Liver (tissue), 9 donors: ENCODE data around the gene C9orf50. TPM values are rescaled to one million over a fixed set of nuclear protein-coding genes. Genes with fewer than 3 reads are reported as not detected.

ENCODE experiments used
- DNase-seq: peaks from one replicate; pipeline ENCODE4 v3.0.0-alpha.2; 2017; ENCODE audit warnings: low spot score
- H3K27ac ChIP-seq, 2 donors: one replicate each; pipeline ENCODE4 v1.7.0; 2013; ENCODE audit warnings: inconsistent platforms in 2 of 2, low read length in 2 of 2, control low read depth in 1 of 2, low read depth in 1 of 2, mild to moderate bottlenecking in 1 of 2
- H3K27me3 ChIP-seq, 4 donors: one replicate each; pipeline versions ENCODE4 v1.6.1 to v1.7.0; 2013; ENCODE audit warnings: low read length in 3 of 4, inconsistent platforms in 1 of 4, mild to moderate bottlenecking in 1 of 4, moderate library complexity in 1 of 4; ENCODE audit not compliant: control insufficient read depth in 4 of 4, insufficient read depth in 4 of 4
- H3K36me3 ChIP-seq, 4 donors: one replicate each; pipeline versions ENCODE4 v1.6.1 to v1.7.0; 2013; ENCODE audit warnings: low read length in 3 of 4, mild to moderate bottlenecking in 3 of 4, low read depth in 1 of 4, moderate library complexity in 1 of 4; ENCODE audit not compliant: control insufficient read depth in 4 of 4, insufficient read depth in 3 of 4
- H3K4me1 ChIP-seq, 4 donors: one replicate each; pipeline versions ENCODE4 v1.6.1 to v1.7.0; 2013; ENCODE audit warnings: low read length in 3 of 4, mild to moderate bottlenecking in 3 of 4, moderate library complexity in 1 of 4; ENCODE audit not compliant: control insufficient read depth in 4 of 4, insufficient read depth in 4 of 4
- H3K4me3 ChIP-seq, 3 donors: one replicate each; pipeline versions ENCODE4 v1.6.1 to v1.7.0; 2013; ENCODE audit warnings: low read length in 3 of 3, control low read depth in 1 of 3, low read depth in 1 of 3, mild to moderate bottlenecking in 1 of 3
- H3K9ac ChIP-seq, 2 donors: one replicate each; pipeline ENCODE4 v1.7.0; 2013; ENCODE audit warnings: low read length in 2 of 2, mild to moderate bottlenecking in 2 of 2, moderate library complexity in 2 of 2, control low read depth in 1 of 2, low read depth in 1 of 2
- H3K9me3 ChIP-seq, 4 donors: one replicate each; pipeline versions ENCODE4 v1.6.1 to v1.7.0; 2013; ENCODE audit warnings: low read length in 3 of 4; ENCODE audit not compliant: control insufficient read depth in 4 of 4
- FOXA1 ChIP-seq: IDR thresholded peaks from 2 replicates; pipeline ENCODE4 v1.6.1; 2016; ENCODE audit warnings: antibody characterized with exemption
- FOXA2 ChIP-seq: IDR thresholded peaks from 2 replicates; pipeline ENCODE4 v1.6.1; 2016; ENCODE audit warnings: antibody characterized with exemption
- JUND ChIP-seq, 2 donors: IDR thresholded peaks; 2 replicates each; pipeline ENCODE4 v1.6.1; 2016; ENCODE audit warnings: antibody characterized with exemption in 2 of 2
- RXRA ChIP-seq, 2 donors: IDR thresholded peaks; 2 replicates each; pipeline ENCODE4 v1.6.1; 2017 to 2018; ENCODE audit warnings: antibody characterized with exemption in 2 of 2, mild to moderate bottlenecking in 1 of 2
- YY1 ChIP-seq: IDR thresholded peaks from 2 replicates; pipeline ENCODE4 v1.6.1; 2016; ENCODE audit warnings: antibody characterized with exemption, mild to moderate bottlenecking
- WGBS: extraction: QIAGEN DNeasy Blood & Tissue Kit; methylation state at CpG from one replicate; pipeline ENCODE4 v1.1.7; 2013; 5-methylcytosine and 5-hydroxymethylcytosine counted together
- polyA plus RNA-seq, 2 donors: library from polyadenylated mRNA; stranded (reverse) in 1 of 2; unstranded in 1 of 2; fragments of 200-250 nt in 1 of 2; fragments of >200 nt in 1 of 2; fragmentation: Nextera tagmentation in 1 of 2; extraction: Ambion mirVana in 1 of 2; gene quantifications; one replicate each; pipeline versions ENCODE4 v1.2.1 to v1.2.3, GENCODE V29; 2013 to 2015
- total RNA-seq, 2 donors: library from RNA; depleted of rRNA; stranded (reverse); fragments of >200 nt; gene quantifications; one replicate each; pipeline ENCODE4 v1.2.3, GENCODE V29; 2014
- TF ChIP-seq, protein P1 (sequence below): IDR thresholded peaks from 2 replicates; pipeline ENCODE4 v1.6.1; 2016; ENCODE audit warnings: antibody characterized with exemption, mild to moderate bottlenecking
- TF ChIP-seq, protein P2 (sequence below): IDR thresholded peaks from 2 replicates; pipeline ENCODE4 v1.6.1; 2016; ENCODE audit warnings: antibody characterized with exemption
- donor health status: healthy.
- donor health status: healthy.
- donor health status: healthy.
- donor health status: healthy.
- donor health status: healthy.

The C9orf50 gene
- total and polyA plus RNA-seq, 4 donors: 0.23 TPM; not detected in 3

DNA sequence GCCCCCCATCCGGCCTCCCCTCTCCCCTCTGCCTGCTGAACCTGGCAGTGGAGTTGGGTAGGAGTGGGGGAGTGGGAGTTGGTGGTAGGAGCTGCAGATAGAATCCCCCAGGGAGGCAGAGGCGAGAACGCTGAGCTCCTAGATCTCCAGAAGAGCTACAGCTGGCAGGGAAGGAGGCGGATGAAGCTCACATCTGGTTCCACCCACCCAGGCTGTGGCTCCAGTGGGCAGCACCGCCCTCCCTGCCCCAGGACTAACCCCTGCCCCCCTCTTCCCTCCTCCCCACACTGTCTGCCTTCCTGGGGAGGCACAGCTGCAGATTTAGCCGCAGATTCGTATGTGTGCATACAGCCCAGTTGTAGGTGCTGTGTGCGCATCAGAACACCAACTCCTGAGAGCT lies 34.2 kb downstream of the C9orf50 start:
- Histone ChIP-seq H3K9ac (no peak overlapping the region), H3K4me1 (no peaks in the 10 kb centered on the region), H3K9me3 (no peaks in the 10 kb centered on the region), H3K27ac (no peak overlapping the region), H3K27me3 (no peaks in the 10 kb centered on the region), H3K36me3 (no peaks in the 10 kb centered on the region), H3K4me3 (no peak overlapping the region)
- no peak for TF ChIP-seq FOXA1
- TF ChIP-seq, protein P1, sequence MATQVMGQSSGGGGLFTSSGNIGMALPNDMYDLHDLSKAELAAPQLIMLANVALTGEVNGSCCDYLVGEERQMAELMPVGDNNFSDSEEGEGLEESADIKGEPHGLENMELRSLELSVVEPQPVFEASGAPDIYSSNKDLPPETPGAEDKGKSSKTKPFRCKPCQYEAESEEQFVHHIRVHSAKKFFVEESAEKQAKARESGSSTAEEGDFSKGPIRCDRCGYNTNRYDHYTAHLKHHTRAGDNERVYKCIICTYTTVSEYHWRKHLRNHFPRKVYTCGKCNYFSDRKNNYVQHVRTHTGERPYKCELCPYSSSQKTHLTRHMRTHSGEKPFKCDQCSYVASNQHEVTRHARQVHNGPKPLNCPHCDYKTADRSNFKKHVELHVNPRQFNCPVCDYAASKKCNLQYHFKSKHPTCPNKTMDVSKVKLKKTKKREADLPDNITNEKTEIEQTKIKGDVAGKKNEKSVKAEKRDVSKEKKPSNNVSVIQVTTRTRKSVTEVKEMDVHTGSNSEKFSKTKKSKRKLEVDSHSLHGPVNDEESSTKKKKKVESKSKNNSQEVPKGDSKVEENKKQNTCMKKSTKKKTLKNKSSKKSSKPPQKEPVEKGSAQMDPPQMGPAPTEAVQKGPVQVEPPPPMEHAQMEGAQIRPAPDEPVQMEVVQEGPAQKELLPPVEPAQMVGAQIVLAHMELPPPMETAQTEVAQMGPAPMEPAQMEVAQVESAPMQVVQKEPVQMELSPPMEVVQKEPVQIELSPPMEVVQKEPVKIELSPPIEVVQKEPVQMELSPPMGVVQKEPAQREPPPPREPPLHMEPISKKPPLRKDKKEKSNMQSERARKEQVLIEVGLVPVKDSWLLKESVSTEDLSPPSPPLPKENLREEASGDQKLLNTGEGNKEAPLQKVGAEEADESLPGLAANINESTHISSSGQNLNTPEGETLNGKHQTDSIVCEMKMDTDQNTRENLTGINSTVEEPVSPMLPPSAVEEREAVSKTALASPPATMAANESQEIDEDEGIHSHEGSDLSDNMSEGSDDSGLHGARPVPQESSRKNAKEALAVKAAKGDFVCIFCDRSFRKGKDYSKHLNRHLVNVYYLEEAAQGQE: no peak
- 84% methylated on average over 8 of the region's 8 CpGs for WGBS
- DNase-seq: no peak

- no peaks in the 10 kb centered on the region for H3K36me3 ChIP-seq
- no peak for TF ChIP-seq JUND (IDR thresholded peaks at IDR 0.05)
- TF ChIP-seq, protein P2, sequence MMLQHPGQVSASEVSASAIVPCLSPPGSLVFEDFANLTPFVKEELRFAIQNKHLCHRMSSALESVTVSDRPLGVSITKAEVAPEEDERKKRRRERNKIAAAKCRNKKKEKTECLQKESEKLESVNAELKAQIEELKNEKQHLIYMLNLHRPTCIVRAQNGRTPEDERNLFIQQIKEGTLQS: no peak
- no peaks in the 10 kb centered on the region for H3K4me1 ChIP-seq
- 92% methylated on average over 1 of the region's 1 CpG for WGBS
- DNase-seq: no peak
- H3K27me3 ChIP-seq: no peaks in the 10 kb centered on the region
- no peak overlapping the region for H3K9ac ChIP-seq
- no peak overlapping the region for H3K27ac ChIP-seq
- H3K9me3 ChIP-seq: no peaks in the 10 kb centered on the region
- H3K4me3 ChIP-seq: no peak overlapping the region
Observed at GRCh38 chr9:129586245-129586644, 34.7 kb downstream of the C9orf50 start.

DNA sequence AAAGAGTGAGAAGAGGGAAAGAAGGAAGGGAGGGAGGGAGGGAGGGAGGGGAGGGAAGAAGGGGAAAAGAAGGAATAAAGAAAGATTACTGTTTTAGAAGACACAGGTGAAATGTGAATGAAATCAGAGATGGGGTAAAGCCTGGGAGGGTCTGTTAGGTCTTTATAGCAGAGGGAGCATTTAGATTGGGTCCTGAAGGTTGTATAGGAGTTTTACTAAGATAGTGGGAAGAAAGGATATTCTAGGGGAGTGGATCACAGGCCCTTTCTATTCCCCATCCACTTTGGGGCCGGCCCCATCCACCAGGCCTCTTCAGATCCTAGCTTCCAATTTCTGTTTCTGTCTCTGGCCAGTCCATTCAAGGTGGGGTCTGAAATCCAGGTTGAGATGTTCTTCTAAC lies 35.5 kb downstream of the C9orf50 start:
- no peaks in the 10 kb centered on the region for H3K36me3 ChIP-seq
- WGBS: 95% methylated on average over 1 of the region's 1 CpG
- no peak overlapping the region for H3K27ac ChIP-seq
- H3K27me3 ChIP-seq: no peaks in the 10 kb centered on the region
- no peaks in the 10 kb centered on the region for H3K9me3 ChIP-seq
- no peak for DNase-seq
- no peaks in the 10 kb centered on the region for H3K4me1 ChIP-seq
- H3K9ac ChIP-seq: no peak overlapping the region
- TF ChIP-seq FOXA2: no peak
- no peak overlapping the region for H3K4me3 ChIP-seq

DNA sequence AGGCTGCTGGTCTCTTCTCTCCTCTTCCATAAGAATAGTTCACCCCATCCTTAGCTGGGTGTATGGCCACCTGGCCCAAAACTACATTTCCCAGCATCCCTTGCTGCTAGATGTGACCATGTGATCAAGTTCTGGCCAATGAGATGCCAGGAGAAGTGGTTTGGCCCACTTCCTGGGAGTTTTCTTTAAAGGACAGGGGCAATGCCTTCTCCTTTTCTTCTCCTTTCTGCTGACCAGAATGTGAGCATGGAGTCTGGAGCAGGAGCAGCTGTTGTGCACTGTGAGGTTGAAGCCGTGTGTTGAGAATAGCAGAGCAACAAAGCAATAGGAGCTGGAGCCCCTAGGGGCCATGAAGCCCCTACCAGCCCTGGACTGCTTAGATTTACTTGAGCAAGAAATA lies 36.8 kb downstream of the C9orf50 start:
- no peak overlapping the region for H3K9ac ChIP-seq
- no peaks in the 10 kb centered on the region for H3K9me3 ChIP-seq
- no peak overlapping the region for H3K4me3 ChIP-seq
- no peaks in the 10 kb centered on the region for H3K4me1 ChIP-seq
- peak; percentile 68 for DNase-seq
- no peak for TF ChIP-seq RXRA (IDR thresholded peaks at IDR 0.05)
- no peak for TF ChIP-seq JUND (IDR thresholded peaks at IDR 0.05)
- peak; percentile 26 for TF ChIP-seq YY1
- no peaks in the 10 kb centered on the region for H3K27me3 ChIP-seq
- no peaks in the 10 kb centered on the region for H3K36me3 ChIP-seq
- WGBS: 90% methylated on average over 1 of the region's 1 CpG
- no peak overlapping the region for H3K27ac ChIP-seq
